HCT116 (cell line): Measurements from ENCODE around the gene ALOX12B. TPM values are rescaled to one million over a fixed set of nuclear protein-coding genes. Genes with fewer than 3 reads are reported as not detected.

ENCODE experiments used
- ATAC-seq: fragments of 200-7000 bp; cut with Tn5 transposase; 2 replicates; pipeline ENCODE4 v1.9.1; 2020; ENCODE audit warnings: mild to moderate bottlenecking, moderate library complexity
- BruUV-seq: library from RNA; stranded (reverse); fragments of 400-500 nt; replicated peaks from 2 replicates; lab custom pipeline; 2021; lab: Mats Ljungman, UMichigan
- CTCF ChIA-PET: fragments of 300-600 bp; sonication (Branson Sonifier 250); formaldehyde crosslinking; loops from one replicate; lab custom pipeline; 2021; ENCODE audit warnings: antibody characterized with exemption; lab: Charles Lee
- POLR2A ChIA-PET: fragments of 300-600, 350-600 bp; sonication (Branson Sonifier 250); formaldehyde crosslinking; loops from one replicate; lab custom pipeline; 2021; ENCODE audit warnings: antibody characterized with exemption; lab: Charles Lee
- RAD21 ChIA-PET, 2 experiments: fragments of 300-600 bp; sonication (Branson Sonifier 250); formaldehyde crosslinking; loops; one replicate each; lab custom pipeline; 2023; ENCODE audit warnings: low total read pairs in 2 of 2; ENCODE audit not compliant: uncharacterized antibody in 2 of 2, unreplicated experiment in 2 of 2, low non-redundant PET in 1 of 2; lab: Charles Lee
- DNase-seq: peaks from one replicate; pipeline ENCODE4 v3.0.0-alpha.2; 2010; ENCODE audit warnings: low read depth, low spot score
- H2AFZ ChIP-seq: fragments of 200-600 bp; shearing (Covaris generic), sonication (generic); 2 replicates; pipeline ENCODE4 v1.6.1; 2017; ENCODE audit warnings: low read depth, mixed run types, mixed read lengths, antibody characterized with exemption, low read length; ENCODE audit not compliant: poor library complexity, severe bottlenecking
- H3K27ac ChIP-seq: 2 replicates; pipeline ENCODE4 v1.5.1; 2012; ENCODE audit warnings: low read depth, low read length
- H3K27me3 ChIP-seq: fragments of 200-600 bp; sonication (generic); 2 replicates; pipeline ENCODE4 v1.6.1; 2016; ENCODE audit warnings: mixed run types, low read length, mixed read lengths; ENCODE audit not compliant: insufficient read depth
- H3K36me3 ChIP-seq, 2 experiments: fragments of 200-500 bp in 1 of 2; fragments of 200-600 bp in 1 of 2; sonication (Bioruptor generic) in 1 of 2; sonication (generic) in 1 of 2; 2 replicates each; pipeline versions ENCODE4 v1.5.1 to v1.6.1; 2014 to 2016; ENCODE audit warnings: low read length in 2 of 2, inconsistent platforms in 1 of 2, mixed read lengths in 1 of 2, mixed run types in 1 of 2; ENCODE audit not compliant: insufficient read depth in 2 of 2, control insufficient read depth in 1 of 2
- H3K4me1 ChIP-seq, 2 experiments: fragments of 200-600 bp in 1 of 2; sonication (generic) in 1 of 2; 2 replicates each; pipeline versions ENCODE4 v1.5.1 to v1.6.1; 2012 to 2017; ENCODE audit warnings: low read length in 2 of 2, inconsistent platforms in 1 of 2, mild to moderate bottlenecking in 1 of 2, mixed read lengths in 1 of 2, mixed run types in 1 of 2, moderate library complexity in 1 of 2; ENCODE audit not compliant: insufficient read depth in 2 of 2, control insufficient read depth in 1 of 2
- H3K4me2 ChIP-seq: fragments of 200-600 bp; sonication (generic); 2 replicates; pipeline ENCODE4 v1.6.1; 2017; ENCODE audit warnings: mixed run types, low read length, mixed read lengths
- H3K4me3 ChIP-seq, 2 experiments: fragments of 200-600 bp in 1 of 2; sonication (generic) in 1 of 2; replicated peaks in 1 of 2; 2 replicates each; pipeline ENCODE4 v1.5.1; 2011 to 2016; ENCODE audit warnings: low read length in 2 of 2, control low read depth in 1 of 2, low read depth in 1 of 2, mild to moderate bottlenecking in 1 of 2, mixed read lengths in 1 of 2, mixed run types in 1 of 2
- H3K79me2 ChIP-seq: fragments of 200-600 bp; sonication (generic); 2 replicates; pipeline ENCODE4 v1.6.1; 2017; ENCODE audit warnings: mild to moderate bottlenecking, mixed run types, low read length, moderate library complexity, mixed read lengths; ENCODE audit not compliant: insufficient read depth
- H3K9ac ChIP-seq: fragments of 200-600 bp; sonication (generic); 2 replicates; pipeline ENCODE4 v1.6.1; 2016; ENCODE audit warnings: low read length, mixed read lengths
- H3K9me2 ChIP-seq: fragments of 200-600 bp; sonication (generic), shearing (Covaris generic); 2 replicates; pipeline ENCODE4 v1.6.1; 2017; ENCODE audit warnings: mixed run types, mild to moderate bottlenecking, moderate library complexity; ENCODE audit not compliant: insufficient read depth
- H3K9me3 ChIP-seq, 2 experiments: fragments of 200-500 bp in 1 of 2; fragments of 200-600 bp in 1 of 2; sonication (Bioruptor generic) in 1 of 2; sonication (generic) in 1 of 2; 2 replicates each; pipeline ENCODE4 v1.6.1; 2014 to 2017; ENCODE audit warnings: low read length in 2 of 2, mixed read lengths in 2 of 2, inconsistent platforms in 1 of 2, low read depth in 1 of 2, mild to moderate bottlenecking in 1 of 2, mixed run types in 1 of 2, moderate library complexity in 1 of 2; ENCODE audit not compliant: control insufficient read depth in 1 of 2, insufficient read depth in 1 of 2
- H4K20me1 ChIP-seq: fragments of 200-600 bp; sonication (generic), shearing (Covaris generic); 2 replicates; pipeline ENCODE4 v1.6.1; 2017; ENCODE audit warnings: mixed run types, mild to moderate bottlenecking, moderate library complexity; ENCODE audit not compliant: insufficient read depth
- ATF3 ChIP-seq: IDR thresholded peaks from 2 replicates; pipeline ENCODE4 v1.6.1; 2012
- CBX3 ChIP-seq: IDR thresholded peaks from 2 replicates; pipeline ENCODE4 v1.6.1; 2012; ENCODE audit warnings: low read depth
- CEBPB ChIP-seq: IDR thresholded peaks from 2 replicates; pipeline ENCODE4 v1.6.1; 2012; ENCODE audit warnings: low read depth
- CTCF ChIP-seq, 3 experiments: fragments of 200-600 bp in 1 of 3; sonication (generic) in 1 of 3; IDR thresholded peaks in 2 of 3; conservative IDR thresholded peaks in 1 of 3; 2 replicates each; pipeline ENCODE4 v1.5.1; 2012 to 2017; ENCODE audit warnings: low read depth in 2 of 3, low read length in 2 of 3, antibody characterized with exemption in 1 of 3, borderline replicate concordance in 1 of 3, control low read depth in 1 of 3, mild to moderate bottlenecking in 1 of 3, mixed read lengths in 1 of 3, mixed run types in 1 of 3, moderate library complexity in 1 of 3; ENCODE audit not compliant: insufficient read depth in 1 of 3
- ELF1 ChIP-seq: IDR thresholded peaks from 2 replicates; pipeline ENCODE4 v1.6.1; 2012; ENCODE audit warnings: low read depth, borderline replicate concordance
- EZH2 ChIP-seq: fragments of 200-600 bp; sonication (generic); IDR thresholded peaks from 2 replicates; pipeline ENCODE4 v1.6.1; 2017; ENCODE audit warnings: antibody characterized with exemption, mixed run types
- EZH2phosphoT487 ChIP-seq: fragments of 200-600 bp; IDR thresholded peaks from 2 replicates; pipeline ENCODE4 v1.6.1; 2018; ENCODE audit warnings: antibody characterized with exemption, borderline replicate concordance
- FOSL1 ChIP-seq: IDR thresholded peaks from 2 replicates; pipeline ENCODE4 v1.6.1; 2012; ENCODE audit warnings: low read depth
- MAX ChIP-seq: IDR thresholded peaks from 2 replicates; pipeline ENCODE4 v1.6.1; 2012
- POLR2A ChIP-seq: IDR thresholded peaks from 2 replicates; pipeline ENCODE4 v1.7.0; 2011; ENCODE audit warnings: borderline replicate concordance; ENCODE audit not compliant: insufficient read depth, insufficient read length; ENCODE audit errors: extremely low read depth
- RAD21 ChIP-seq: IDR thresholded peaks from 2 replicates; pipeline ENCODE4 v1.6.1; 2012; ENCODE audit warnings: low read depth, mild to moderate bottlenecking
- REST ChIP-seq: IDR thresholded peaks from 2 replicates; pipeline ENCODE4 v1.6.1; 2012; ENCODE audit warnings: low read depth
- SP1 ChIP-seq: IDR thresholded peaks from 2 replicates; pipeline ENCODE4 v1.6.1; 2012; ENCODE audit warnings: low read depth
- TCF7L2 ChIP-seq: IDR thresholded peaks from 2 replicates; pipeline ENCODE4 v1.7.0; 2011; ENCODE audit warnings: borderline replicate concordance, inconsistent platforms; ENCODE audit not compliant: insufficient read depth, insufficient read length; ENCODE audit errors: extremely low read depth
- ZFX ChIP-seq: fragments of 450-650 bp; IDR thresholded peaks from 2 replicates; pipeline ENCODE4 v1.6.1; 2017
- intact Hi-C: fragments of 100-400 bp; cut with micrococcal nuclease; formaldehyde crosslinking; loops from 2 replicates; pipeline ENCODE4 v1.10.0; 2022
- total RNA-seq: library from RNA; stranded (reverse); gene quantifications from one replicate; pipeline ENCODE4 v1.2.1, GENCODE V29; 2021; ENCODE audit not compliant: unreplicated experiment

ALOX12B gene
- total RNA-seq, 1 experiment from 2014 or later: 3.8 TPM

- no TSS peak for BruUV-seq
- no peak overlapping the region for H3K27ac ChIP-seq
- no peak overlapping the region for H3K9ac ChIP-seq
- ChIA-PET POLR2A (interaction anchor here (0.8 kb wide), 1 partner anchor 117 kb away, joined by 4 read pairs; no protein-coding TSS in a partner anchor), CTCF (interaction anchor here (1.0 to 5.7 kb wide), 4 partner anchors 14 to 199 kb away, joined by 4 to 35 read pairs (median 10); partner anchors contain the start of gene NAA38), RAD21 (no interaction called here)
- H3K79me2 ChIP-seq: no peaks in the 10 kb centered on the region
- no peak overlapping the region for H3K4me3 ChIP-seq
- no peaks in the 10 kb centered on the region for H4K20me1 ChIP-seq
- H3K9me2 ChIP-seq: no peaks in the 10 kb centered on the region
- no peak for ATAC-seq
- no peak overlapping the region for H2AFZ ChIP-seq
- no peaks in the 10 kb centered on the region for H3K36me3 ChIP-seq
- DNase-seq: no peak
- H3K9me3 ChIP-seq: no peaks in the 10 kb centered on the region
- peaks cover 0 to 20% of the 10 kb centered on the region in 2 experiments; a peak in 3 of 4 replicates for H3K4me1 ChIP-seq
- H3K4me2 ChIP-seq: no peak overlapping the region
- intact Hi-C loops: loop anchor here (2.0 to 5.0 kb wide), 3 partner anchors 193 to 424 kb away; partner anchors contain the start of gene SHBG
- no peak for TF ChIP-seq FOSL1
- TF ChIP-seq EZH2: no peak
- no peak for TF ChIP-seq CEBPB
- no peak for TF ChIP-seq MAX
- no peak for TF ChIP-seq ZFX
- no peak for TF ChIP-seq ATF3
- TF ChIP-seq TCF7L2: no peak
- no peak for TF ChIP-seq CBX3
- TF ChIP-seq POLR2A: no peak
- TF ChIP-seq SP1: no peak
- no peak for TF ChIP-seq RAD21
- no peaks in the 10 kb centered on the region for H3K27me3 ChIP-seq
These were observed 31.7 kb downstream of the ALOX12B start for GRCh38 chr17:8055851-8056231.

- H3K9ac ChIP-seq: no peak overlapping the region
- no TSS peak for BruUV-seq
- ChIA-PET CTCF (no interaction called here), POLR2A (no interaction called here), RAD21 (no interaction called here)
- H4K20me1 ChIP-seq: no peaks in the 10 kb centered on the region
- H3K9me3 ChIP-seq: no peaks in the 10 kb centered on the region
- no peak overlapping the region for H3K27ac ChIP-seq
- ATAC-seq: no peak
- DNase-seq: no peak
- no peak overlapping the region for H2AFZ ChIP-seq
- intact Hi-C loops: no loop called here
- H3K36me3 ChIP-seq: no peaks in the 10 kb centered on the region
- no peaks in the 10 kb centered on the region for H3K9me2 ChIP-seq
- no peak overlapping the region for H3K4me3 ChIP-seq
- no peaks in the 10 kb centered on the region for H3K27me3 ChIP-seq
- H3K4me2 ChIP-seq: no peak overlapping the region
- peaks cover 0 to 11% of the 10 kb centered on the region in 2 experiments; a peak in 3 of 4 replicates for H3K4me1 ChIP-seq
- H3K79me2 ChIP-seq: no peaks in the 10 kb centered on the region
- TF ChIP-seq SP1 (no peak), CTCF (IDR thresholded peaks at IDR 0.05 in 2 of 3, conservative IDR thresholded peaks at IDR 0.05 in 1 of 3; ENCODE audit: borderline replicate concordance in 1 of 3, insufficient read depth in 1 of 3, low read depth in 2 of 3, low read length in 2 of 3) (no peak), REST (no peak), EZH2phosphoT487 (no peak), CEBPB (no peak), ELF1 (no peak)
These were observed 33.9 kb downstream of the ALOX12B start for GRCh38 chr17:8053600-8053999.
